Testis (tissue), 2 donors: ENCODE data around the gene RAD51.

ENCODE experiments used
- POLR2A ChIP-seq: fragments of 450-650 bp; IDR thresholded peaks from one replicate; pipeline ENCODE4 v1.6.1; 2017; ENCODE audit warnings: antibody characterized with exemption, mild to moderate bottlenecking, moderate library complexity
- TF ChIP-seq, protein P1 (sequence below), 3 experiments: fragments of 450-650 bp in 2 of 3; fragments of 200-600 bp in 1 of 3; sonication (generic) in 1 of 3; IDR thresholded peaks; one replicate each; pipeline ENCODE4 v1.5.1; 2016 to 2019; ENCODE audit warnings: antibody characterized with exemption in 3 of 3, mild to moderate bottlenecking in 2 of 3, moderate library complexity in 1 of 3

DNA sequence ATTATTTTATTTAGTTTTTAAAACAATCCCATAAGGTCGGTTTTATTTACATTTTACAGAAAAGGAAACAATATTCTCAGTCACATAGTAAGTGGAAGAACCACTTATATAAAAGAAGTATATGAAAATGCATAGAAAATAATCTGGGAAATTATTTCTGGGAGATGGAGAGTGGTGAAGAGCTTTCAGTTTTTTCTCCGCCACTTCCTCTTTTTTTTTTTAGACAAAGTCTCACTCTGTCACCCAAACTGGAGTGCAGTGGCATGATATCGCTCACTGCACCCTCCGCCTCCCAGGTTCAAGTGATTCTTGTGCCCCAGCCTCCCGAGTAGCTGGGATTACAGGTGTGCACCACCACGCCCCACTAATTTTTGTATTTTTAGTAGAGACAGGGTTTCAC is 21.2 kb downstream of the RAD51 start:
- TF ChIP-seq, protein P1, sequence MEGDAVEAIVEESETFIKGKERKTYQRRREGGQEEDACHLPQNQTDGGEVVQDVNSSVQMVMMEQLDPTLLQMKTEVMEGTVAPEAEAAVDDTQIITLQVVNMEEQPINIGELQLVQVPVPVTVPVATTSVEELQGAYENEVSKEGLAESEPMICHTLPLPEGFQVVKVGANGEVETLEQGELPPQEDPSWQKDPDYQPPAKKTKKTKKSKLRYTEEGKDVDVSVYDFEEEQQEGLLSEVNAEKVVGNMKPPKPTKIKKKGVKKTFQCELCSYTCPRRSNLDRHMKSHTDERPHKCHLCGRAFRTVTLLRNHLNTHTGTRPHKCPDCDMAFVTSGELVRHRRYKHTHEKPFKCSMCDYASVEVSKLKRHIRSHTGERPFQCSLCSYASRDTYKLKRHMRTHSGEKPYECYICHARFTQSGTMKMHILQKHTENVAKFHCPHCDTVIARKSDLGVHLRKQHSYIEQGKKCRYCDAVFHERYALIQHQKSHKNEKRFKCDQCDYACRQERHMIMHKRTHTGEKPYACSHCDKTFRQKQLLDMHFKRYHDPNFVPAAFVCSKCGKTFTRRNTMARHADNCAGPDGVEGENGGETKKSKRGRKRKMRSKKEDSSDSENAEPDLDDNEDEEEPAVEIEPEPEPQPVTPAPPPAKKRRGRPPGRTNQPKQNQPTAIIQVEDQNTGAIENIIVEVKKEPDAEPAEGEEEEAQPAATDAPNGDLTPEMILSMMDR (IDR thresholded peaks at IDR 0.05): no peak
- no peak for TF ChIP-seq POLR2A
